Amygdala (tissue), 56 donors: ENCODE data around the gene GATA1.
A peak's percentile ranks its signal among the peaks of the same experiment; 100 is the strongest.
"Not testable (repeated sequence)": the region's sequence is repeated elsewhere in the genome, so short reads cannot be mapped to it uniquely, and the experiment has no call there.

Experiments
- DNase-seq, 56 donors: peaks; one replicate each; lab custom pipeline; 2025; lab: John Stamatoyannopoulos, UW

Gene GATA1

DNA sequence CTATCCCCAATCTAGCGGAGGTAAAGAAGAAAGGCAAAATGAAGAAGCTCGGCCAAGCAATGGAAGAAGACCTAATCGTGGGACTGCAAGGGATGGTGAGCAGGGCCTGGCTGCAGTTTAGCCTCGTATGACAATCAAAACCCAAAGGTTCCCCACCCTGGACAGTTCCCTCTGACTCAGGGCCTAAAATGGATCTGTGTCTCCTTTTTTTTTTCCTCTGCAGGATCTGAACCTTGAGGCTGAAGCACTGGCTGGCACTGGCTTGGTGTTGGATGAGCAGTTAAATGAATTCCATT, 16.5 kb downstream of the GATA1 start:
- DNase-seq = no peak

DNA sequence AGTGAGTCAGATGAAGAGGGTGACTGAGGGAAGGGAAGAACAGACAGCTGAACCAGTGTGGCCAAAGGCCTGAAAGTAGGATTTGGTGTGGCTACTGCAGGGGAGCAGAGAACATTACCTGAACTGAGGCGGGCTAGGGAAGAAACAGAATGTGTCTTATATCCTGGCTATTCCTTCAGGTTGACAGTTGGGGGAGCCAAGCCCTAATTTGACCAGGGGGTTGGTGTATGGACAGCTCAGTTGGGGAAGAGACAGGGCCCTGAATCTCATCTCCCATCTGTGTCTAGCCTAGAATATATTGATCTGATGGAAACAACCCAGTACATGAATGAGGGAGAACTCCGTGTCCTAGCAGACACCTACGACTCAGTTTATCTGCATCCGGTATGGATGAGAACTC, 19.7 kb downstream of the GATA1 start:
- no peak for DNase-seq

DNA sequence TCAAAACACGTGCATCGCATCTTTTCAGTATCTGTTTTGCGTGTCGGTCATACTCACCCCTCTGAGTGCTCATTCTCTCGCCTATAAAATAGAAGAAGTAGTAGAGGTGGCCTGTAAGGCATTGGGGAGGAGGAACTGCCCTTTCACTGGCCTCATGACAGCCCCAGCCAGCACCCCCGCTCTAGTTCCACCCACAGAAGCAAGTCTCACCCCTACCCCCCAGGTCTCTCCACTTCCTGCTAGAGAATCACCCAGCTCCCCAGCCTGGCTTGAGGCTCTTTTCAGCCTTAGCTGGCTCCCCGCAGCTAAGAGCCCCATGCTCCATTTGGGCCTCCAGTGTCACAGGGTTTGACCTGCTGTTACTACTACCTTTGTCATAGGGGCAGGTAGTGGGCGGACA, 27.3 kb downstream of the GATA1 start:
- peak in 1 of 56 donors; percentile 15 for DNase-seq

DNA sequence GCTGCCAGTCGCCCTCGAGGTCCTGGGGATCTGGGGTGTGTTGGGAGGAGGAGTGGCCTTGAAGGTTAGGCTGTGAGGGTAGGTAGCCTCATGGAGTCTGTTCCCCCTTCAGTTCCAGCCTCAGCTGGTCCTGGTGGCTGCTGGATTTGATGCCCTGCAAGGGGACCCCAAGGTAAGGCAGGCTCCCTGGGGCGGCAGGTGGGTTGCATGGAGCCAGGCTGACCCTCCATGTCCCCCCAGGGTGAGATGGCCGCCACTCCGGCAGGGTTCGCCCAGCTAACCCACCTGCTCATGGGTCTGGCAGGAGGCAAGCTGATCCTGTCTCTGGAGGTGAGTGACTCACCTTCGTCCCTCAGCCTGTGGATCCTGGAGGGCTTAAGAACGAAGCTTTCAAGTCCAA, 28.3 kb downstream of the GATA1 start:
- no peak for DNase-seq

DNA sequence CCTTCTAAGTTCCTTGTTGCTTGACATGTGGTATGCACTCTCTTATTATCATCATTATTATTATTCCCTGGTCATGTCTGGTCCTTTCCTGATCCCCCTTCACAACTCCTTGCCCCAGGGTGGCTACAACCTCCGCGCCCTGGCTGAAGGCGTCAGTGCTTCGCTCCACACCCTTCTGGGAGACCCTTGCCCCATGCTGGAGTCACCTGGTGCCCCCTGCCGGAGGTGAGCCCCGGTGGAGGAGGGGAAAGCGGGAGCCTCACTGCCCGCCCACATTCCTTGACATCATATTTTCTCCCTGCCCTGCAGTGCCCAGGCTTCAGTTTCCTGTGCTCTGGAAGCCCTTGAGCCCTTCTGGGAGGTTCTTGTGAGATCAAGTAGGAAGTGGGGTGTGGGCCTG, 28.9 kb downstream of the GATA1 start:
- DNase-seq = no peak

DNA sequence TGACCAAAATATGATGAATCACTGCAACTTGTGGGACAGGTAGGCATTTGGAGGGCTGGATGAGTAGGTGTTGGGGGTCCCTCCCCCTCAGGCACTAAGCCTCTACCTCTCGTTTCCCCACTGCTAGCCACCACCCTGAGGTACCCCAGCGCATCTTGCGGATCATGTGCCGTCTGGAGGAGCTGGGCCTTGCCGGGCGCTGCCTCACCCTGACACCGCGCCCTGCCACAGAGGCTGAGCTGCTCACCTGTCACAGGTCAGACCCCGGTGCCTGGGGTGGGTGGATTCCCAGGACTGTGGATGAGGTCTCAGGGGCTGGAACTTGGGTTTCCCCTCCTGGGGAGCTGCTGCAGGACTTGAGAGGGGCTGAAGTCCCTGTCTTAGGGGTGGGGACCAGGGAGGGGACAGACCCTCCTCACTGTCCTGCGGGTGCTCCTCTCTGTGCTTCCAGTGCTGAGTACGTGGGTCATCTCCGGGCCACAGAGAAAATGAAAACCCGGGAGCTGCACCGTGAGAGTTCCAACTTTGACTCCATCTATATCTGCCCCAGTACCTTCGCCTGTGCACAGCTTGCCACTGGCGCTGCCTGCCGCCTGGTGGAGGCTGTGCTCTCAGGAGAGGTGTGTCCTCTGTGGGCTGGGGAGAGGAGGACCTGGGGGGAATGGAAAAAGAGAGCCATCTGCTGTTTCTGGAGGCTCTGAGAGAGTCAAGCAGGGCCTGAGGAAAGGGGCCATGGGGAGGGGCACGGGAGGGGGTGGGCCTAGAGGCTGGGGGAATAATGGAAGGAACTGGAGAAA, 29.8 kb downstream of the GATA1 start:
- DNase-seq = no peak

DNA sequence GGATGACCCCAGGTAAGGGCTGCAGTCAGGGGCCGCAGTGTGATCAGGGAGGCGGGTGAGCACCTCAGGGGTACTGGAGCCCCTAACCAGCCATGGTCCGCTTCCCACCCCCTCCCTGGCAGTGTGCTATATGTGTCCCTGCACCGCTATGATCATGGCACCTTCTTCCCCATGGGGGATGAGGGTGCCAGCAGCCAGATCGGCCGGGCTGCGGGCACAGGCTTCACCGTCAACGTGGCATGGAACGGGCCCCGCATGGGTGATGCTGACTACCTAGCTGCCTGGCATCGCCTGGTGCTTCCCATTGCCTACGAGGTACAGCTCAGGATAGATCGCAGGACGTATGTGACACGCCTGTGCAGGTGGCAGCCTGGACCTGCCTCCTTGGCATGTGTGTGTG, 31.7 kb downstream of the GATA1 start:
- no peak for DNase-seq

DNA sequence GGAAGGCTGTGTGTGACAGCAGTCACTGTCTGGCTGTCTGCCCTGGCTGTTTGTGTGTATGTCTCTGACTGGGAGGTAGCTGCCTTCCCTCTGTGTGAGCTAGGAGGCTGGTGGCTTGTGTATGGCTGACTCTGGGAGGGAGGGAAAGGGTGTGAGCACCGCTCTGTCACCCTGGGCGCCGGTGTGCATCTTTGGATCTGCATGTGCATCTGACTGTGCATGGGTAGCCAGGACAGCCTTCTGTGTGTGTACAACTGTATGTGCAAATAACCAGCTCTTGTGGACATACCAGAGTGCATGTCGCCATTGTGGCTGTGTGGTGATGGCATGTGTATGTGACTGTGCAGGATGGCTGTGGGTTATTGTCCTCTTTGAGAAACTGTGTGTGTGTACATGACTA, 32.5 kb downstream of the GATA1 start:
- DNase-seq = no peak

DNA sequence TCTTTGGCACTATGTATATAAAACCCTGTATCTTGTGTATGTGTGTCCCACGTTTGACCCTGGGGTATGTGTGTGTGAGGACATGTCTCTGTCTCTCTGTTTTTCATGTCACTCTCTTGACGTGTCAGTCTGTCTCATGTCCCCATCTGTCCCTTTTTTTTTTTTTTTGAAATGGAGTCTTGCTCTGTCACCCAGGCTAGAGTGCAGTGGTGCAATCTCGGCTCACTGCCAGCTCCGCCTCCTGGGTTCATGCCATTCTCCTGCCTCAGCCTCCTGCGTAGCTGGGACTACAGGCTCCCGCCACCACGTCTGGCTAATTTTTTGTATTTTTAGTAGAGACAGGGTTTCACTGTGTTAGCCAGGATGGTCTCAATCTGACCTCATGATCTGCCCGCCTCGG, 33.0 kb downstream of the GATA1 start:
- DNase-seq = not testable (repeated sequence)

DNA sequence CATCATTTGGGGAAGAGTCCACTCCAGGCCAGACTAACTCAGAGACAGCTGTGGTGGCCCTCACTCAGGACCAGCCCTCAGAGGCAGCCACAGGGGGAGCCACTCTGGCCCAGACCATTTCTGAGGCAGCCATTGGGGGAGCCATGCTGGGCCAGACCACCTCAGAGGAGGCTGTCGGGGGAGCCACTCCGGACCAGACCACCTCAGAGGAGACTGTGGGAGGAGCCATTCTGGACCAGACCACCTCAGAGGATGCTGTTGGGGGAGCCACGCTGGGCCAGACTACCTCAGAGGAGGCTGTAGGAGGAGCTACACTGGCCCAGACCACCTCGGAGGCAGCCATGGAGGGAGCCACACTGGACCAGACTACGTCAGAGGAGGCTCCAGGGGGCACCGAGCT, 36.7 kb downstream of the GATA1 start:
- peak in 7 of 56 donors; percentile 0 to 18 (median 10) for DNase-seq

DNA sequence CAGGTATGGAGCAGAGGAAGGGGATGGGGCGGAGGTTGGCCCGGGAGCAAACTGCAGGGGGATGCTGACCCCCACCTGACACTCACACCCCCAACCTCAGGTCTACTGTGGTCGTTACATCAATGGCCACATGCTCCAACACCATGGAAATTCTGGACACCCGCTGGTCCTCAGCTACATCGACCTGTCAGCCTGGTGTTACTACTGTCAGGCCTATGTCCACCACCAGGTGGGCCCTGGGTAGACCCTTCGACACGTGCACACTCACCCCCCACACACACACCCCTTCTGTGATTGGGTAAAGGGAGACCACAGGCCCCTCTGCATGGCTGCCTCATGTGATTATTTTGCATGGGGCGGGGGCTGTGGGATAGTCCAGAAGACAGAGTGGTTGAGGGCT, 37.7 kb downstream of the GATA1 start:
- DNase-seq = no peak

DNA sequence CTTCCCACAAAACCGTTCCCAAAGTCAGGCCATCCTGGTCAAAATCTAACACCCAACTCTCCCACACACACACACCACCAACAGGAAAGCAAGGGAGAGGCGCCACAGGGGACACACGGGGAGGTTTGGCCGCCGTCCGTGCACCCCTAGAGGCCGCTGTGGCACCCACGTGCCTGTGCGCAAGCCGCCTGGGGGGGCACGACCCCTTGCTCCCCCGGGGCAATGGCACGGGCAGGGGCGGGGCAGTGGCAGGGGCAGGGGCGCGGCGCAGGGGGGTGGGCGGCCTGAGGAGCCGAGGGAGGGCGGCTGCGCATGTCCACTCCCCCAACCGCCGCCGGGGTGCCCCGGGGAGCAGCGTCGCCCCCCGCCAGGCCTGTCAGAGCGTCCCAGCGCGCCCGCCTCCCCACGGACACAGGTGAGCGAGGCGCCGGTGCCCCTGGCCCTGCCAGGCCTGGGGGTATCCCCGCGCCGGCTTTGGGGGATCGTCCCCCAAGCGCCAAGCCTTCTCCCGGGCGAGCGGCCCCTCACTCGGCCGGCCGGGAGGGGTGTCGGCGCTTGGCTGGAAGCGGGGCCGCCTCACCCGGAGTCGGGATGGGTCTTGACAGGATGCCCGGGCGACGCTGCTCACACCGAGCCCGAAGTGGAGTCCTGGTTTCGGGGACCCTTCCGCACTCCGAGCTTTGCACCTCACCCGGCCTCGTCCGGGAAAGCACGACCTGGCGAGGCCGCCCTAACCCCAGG, 39.9 kb downstream of the GATA1 start, which contains the start of gene ERAS:
TSS of gene ERAS (plus strand) at position 379 of the 741 bp plus-strand sequence. CDS start 2,611 bp downstream, outside the sequence.
- DNase-seq = no peak

DNA sequence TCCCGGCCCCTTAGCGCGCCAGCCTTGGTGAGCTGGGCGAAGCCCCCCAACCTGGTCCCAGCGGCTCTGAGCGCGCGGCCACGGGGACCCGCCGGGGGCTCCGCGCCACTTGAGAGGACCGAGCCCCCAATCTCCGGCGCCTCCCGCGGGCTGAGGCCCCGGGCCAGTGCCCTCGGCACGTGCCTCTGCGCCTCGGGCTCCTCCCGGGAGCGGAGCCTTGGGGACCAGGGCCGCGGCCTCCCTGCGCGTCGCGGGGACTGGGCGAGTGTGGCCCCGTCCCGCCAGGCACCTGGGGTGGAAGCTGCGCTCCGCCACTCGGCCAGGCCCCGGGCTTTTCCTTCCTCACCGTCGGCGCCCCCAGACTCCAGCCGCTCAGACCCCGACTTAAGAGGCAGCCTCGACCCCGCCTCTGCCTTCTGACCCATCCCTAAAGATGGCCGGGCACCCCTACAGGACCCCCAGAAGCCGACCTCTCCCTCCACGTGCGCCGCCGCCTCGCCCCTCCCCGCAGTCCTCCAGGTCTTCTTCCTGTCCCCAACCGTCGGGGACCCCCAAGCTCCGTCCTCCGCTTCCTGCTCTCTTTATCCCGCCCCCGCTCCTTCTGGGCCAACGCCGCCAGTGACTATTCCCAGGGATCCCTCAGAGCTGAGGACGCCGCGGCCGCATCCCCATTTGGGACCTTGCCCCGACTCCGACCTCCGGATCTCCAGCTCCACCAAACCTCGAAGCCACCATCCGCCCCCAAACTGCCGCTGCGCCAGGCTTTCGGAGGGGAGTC, 40.7 kb downstream of the GATA1 start:
- DNase-seq = no peak

DNA sequence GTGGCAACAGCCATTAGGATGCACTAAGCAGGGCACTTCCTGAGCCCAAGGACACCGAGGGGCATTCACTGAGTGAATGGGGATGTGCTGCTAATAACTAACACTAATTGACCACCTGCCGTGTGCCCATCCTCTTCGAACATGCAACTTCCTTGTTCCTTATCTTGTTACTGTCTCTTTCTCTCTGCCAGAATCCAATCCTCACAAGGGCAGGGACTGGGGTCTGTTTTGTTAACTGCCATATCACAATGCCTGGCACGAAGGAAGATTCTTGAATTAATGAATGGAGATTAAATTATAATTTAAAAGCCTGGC, 41.2 kb downstream of the GATA1 start:
- no peak for DNase-seq

DNA sequence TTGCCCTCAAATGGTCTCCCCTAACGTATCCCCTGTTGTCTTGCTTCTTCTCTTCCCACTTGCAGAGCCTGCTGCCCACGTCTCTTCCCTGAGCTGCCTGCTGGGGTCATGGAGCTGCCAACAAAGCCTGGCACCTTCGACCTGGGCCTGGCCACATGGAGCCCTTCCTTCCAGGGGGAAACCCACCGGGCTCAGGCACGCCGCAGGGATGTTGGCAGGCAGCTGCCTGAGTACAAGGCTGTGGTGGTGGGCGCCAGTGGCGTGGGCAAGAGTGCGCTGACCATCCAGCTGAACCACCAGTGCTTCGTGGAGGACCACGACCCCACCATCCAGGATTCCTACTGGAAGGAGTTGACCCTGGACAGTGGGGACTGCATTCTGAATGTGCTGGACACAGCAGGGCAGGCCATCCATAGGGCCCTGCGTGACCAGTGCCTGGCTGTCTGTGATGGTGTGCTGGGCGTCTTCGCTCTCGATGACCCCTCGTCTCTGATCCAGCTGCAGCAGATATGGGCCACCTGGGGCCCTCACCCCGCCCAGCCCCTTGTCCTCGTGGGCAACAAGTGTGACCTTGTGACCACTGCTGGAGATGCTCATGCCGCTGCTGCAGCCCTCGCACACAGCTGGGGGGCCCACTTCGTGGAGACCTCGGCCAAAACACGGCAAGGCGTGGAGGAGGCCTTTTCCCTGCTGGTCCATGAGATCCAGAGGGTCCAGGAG, 42.8 kb downstream of the GATA1 start:
- DNase-seq = no peak

DNA sequence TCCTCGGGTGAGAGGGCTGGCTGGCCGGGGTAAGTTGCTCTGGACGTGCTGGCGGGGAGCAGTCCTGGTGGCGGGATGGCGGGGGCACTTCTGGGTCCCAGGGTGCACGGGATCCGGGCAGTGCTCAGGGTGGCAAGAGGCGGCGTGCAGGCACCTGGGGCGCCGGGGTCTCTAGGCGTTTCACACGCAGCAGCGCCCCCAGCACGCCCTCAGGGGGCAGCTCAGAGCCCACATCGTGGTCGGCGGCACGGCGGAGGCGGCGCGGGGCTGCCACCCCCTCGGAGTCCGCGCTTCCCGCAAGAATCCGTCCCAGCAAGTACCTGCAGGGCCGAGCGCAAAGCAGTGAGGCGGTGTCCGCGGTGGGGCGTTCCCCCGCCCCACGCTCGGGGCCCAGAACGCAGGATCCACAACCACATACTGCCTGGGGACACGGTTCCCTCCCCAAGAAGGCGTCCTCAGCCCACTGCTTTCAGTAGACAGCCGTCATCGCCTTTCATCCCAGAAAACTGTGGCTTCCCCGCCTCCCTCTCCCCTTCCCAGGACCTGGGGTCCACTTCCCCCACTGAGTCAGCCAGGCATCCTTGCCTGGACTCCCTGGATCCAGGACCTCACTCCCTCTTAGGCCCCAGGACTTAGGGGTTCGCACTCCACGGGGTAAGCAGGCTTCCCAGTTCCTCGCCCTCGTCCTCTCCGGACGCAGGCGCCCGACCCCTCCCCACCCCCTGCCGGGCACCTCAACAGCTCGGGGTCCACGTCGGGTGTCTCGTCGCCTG, 44.9 kb downstream of the GATA1 start:
- no peak for DNase-seq

DNA sequence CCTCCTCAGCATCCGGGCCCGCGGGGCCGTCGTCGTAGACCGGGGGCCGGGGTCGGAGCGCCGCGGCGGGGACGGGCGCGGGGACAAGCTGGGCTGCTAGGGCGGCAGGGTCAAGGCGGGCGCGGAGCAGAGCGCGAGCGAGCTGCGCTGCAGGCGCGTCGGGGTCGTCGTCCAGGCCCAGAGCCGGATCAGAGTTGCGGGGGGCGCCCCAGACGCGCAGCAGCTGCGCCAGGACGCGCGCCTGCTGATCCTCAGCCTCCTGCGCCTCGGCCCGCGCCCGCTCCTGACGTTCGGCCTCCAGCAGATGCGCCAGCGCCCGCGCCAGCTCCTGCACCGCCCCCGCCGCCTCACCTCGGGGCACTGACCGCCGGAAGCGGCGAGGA, 45.5 kb downstream of the GATA1 start:
- DNase-seq = no peak

DNA sequence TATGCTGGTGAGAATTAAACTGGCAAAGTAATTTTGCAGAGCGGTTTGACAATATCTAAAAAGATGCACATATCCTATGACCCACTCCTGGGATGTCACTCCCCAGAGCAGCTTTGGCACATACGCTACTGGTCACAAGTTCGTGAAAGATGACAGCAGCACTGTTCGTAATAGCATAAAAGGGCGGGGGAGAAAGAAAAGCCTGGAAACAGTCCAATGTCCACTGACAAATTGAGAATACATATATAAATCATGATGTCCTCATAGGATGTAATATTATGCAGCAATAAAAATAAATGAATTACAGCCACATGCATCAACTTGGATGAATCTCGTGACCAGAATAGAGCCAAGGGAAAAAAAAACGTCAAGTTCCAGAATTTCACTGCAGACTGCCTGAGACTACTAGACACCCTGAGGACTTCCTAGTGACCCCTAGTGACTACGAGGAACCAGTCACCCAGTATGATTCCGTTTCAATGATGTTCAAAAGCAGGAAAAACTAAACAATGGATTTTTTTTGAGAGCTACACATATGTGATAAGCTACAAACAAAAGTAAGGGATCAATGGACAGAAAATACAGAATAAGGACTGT, 47.2 kb downstream of the GATA1 start:
- peak in 1 of 56 donors; percentile 12 for DNase-seq

DNA sequence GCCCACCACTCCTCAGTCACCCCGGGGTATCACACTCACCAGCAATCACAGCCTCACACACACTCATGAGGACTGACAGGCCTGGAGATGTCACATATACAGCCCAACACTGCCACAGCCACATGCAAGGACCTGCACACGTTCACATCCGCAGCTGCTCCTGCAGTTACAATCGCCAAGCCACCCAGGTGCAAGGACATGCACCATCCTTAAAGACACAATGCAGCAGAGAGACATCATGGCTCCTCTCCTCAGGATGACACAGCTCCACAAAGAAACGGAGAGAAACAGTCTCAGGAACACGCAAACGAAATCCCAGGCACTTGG, 48.0 kb downstream of the GATA1 start:
- peak in 2 of 56 donors; percentile 23 for DNase-seq
